Measurements from ENCODE around the gene KIF15. TPM values are rescaled to one million over a fixed set of nuclear protein-coding genes. Genes with fewer than 3 reads are reported as not detected.

The KIF15 gene
- polyA plus RNA-seq, 3 donors, result 0.15 to 0.16 TPM; not detected in 1

DNA sequence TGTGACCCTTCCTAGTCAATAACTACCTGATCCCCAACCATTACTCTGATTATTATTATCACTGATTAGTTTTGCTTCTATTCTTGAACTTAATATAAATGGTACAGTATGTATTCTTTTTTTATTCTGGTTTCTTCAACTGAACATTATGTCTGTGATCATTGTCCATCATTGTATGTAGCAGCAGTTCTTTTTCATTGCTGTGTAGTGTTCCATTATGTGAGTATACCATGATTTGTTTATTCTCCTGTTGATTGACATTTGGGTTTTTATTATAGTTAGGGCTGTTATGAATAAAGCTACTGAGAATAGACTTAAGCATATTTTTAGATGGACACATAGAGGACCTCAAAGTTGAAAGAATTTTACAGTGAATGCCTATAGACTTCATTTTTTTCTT, 2.7 kb downstream of the KIF15 start:
- intact Hi-C loops (cut with micrococcal nuclease), result loop anchor here (5.0 to 10.0 kb wide), 2 partner anchors 327 to 429 kb away; partner anchors contain the start of gene TCAIM (in 1 of the 2)
- H3K36me3 Mint-ChIP-seq, result peaks cover 37 to 49% of the 10 kb centered on the region in 2 donors
- peaks cover 14 to 19% of the 10 kb centered on the region in 2 donors for H3K4me1 ChIP-seq (ENCODE audit: control insufficient read depth in 1 of 2, insufficient read depth in 2 of 2, low read length in 2 of 2)
- H3K9ac ChIP-seq (ENCODE audit: insufficient read depth, low read length, poor library complexity, severe bottlenecking), result no peak overlapping the region
- no peak for TF ChIP-seq CTCF (IDR thresholded peaks at IDR 0.05)
- peaks cover 15% of the 10 kb centered on the region for H3K4me1 Mint-ChIP-seq
- no peaks in the 10 kb centered on the region for H4K20me1 ChIP-seq (ENCODE audit: insufficient read depth, low read length)
- DNase-seq, result no peak
- H3K36me3 ChIP-seq (replicated peaks in 1 of 2; ENCODE audit: control insufficient read depth in 1 of 2, insufficient read depth in 2 of 2, low read length in 2 of 2), result peaks cover 8 to 48% of the 10 kb centered on the region in 2 donors
- peaks cover 30 to 72% (median 50%) of the 10 kb centered on the region in 7 donors for H3K9me3 Mint-ChIP-seq
- no peak overlapping the region for H3K27ac ChIP-seq (ENCODE audit: low read depth in 1 of 2, low read length in 2 of 2)
- no peak overlapping the region for H2AFZ ChIP-seq (ENCODE audit: insufficient read depth, low read depth, low read length, poor library complexity, severe bottlenecking)
- H3K27me3 Mint-ChIP-seq (ENCODE audit: low read depth in 3 of 3), result peaks cover 0 to 1% (median 0%) of the 10 kb centered on the region in 3 donors
- no peak overlapping the region for H3K27ac Mint-ChIP-seq
- no peak overlapping the region for H3K4me3 ChIP-seq (replicated peaks in 1 of 3; ENCODE audit: low read depth in 2 of 3, low read length in 3 of 3)
- H3K4me3 Mint-ChIP-seq, result no peak overlapping the region
- H3K27me3 ChIP-seq (ENCODE audit: control insufficient read depth in 2 of 2, insufficient read depth in 2 of 2, low read length in 2 of 2), result no peaks in the 10 kb centered on the region
- peaks cover 85% of the 10 kb centered on the region for H3K79me2 ChIP-seq (ENCODE audit: insufficient read depth, low read length)
- peaks cover 43 to 45% of the 10 kb centered on the region in 2 donors for H3K9me3 ChIP-seq (replicated peaks in 1 of 2; ENCODE audit: control insufficient read depth in 1 of 2, insufficient read depth in 1 of 2, low read length in 2 of 2)
- no peak overlapping the region for H3K4me2 ChIP-seq (replicated peaks; ENCODE audit: extremely low read depth, low read length, poor library complexity, severe bottlenecking)

DNA sequence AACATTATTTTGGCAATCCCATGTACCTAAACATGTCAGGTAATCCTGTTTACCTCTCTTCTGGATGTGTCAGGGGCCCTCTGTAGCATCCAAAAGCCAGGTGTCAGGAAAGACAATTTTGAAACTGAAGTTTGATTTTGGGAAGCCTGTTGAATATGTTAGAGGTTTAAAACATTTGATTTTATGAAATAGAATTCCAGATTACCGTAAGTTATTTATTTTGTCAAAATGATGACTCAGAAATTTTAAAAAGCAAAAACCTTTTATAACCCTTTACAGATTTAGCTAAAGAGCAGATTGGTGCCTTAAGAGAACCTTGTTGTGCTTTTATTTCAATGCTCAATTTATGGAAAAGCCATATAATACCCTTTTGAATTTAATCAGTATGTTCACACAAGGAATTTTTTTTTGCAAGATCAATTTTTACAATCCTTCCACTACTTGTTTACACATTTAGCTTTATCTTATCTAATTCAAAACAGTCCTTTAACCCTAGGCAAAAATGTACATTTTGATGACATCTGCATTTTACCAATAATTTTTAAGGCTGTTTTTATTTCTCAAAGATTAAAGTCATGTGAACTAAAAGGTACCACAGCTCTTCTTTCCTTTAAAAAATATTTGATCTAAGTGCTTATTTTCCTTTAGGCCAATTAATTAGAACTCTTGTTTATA, 10.0 kb downstream of the KIF15 start:
- no peak overlapping the region for H3K4me3 ChIP-seq (replicated peaks in 1 of 3; ENCODE audit: low read depth in 2 of 3, low read length in 3 of 3)
- H4K20me1 ChIP-seq (ENCODE audit: insufficient read depth, low read length), result no peaks in the 10 kb centered on the region
- no peak overlapping the region for H3K27ac ChIP-seq (ENCODE audit: low read depth in 1 of 2, low read length in 2 of 2)
- peaks cover 78% of the 10 kb centered on the region for H3K79me2 ChIP-seq (ENCODE audit: insufficient read depth, low read length)
- no peak for DNase-seq
- H2AFZ ChIP-seq (ENCODE audit: insufficient read depth, low read depth, low read length, poor library complexity, severe bottlenecking), result no peak overlapping the region
- no peak overlapping the region for H3K27ac Mint-ChIP-seq
- WGBS (ENCODE audit: insufficient coverage), result no CpG with 5 or more reads among the region's 1 CpG
- no peaks in the 10 kb centered on the region for H3K4me1 Mint-ChIP-seq
- no peaks in the 10 kb centered on the region for H3K27me3 Mint-ChIP-seq (ENCODE audit: low read depth in 3 of 3)
- peaks cover 46 to 71% of the 10 kb centered on the region in 2 donors for H3K9me3 ChIP-seq (replicated peaks in 1 of 2; ENCODE audit: control insufficient read depth in 1 of 2, insufficient read depth in 1 of 2, low read length in 2 of 2)
- H3K4me2 ChIP-seq (replicated peaks; ENCODE audit: extremely low read depth, low read length, poor library complexity, severe bottlenecking), result no peak overlapping the region
- peaks cover 20 to 81% (median 59%) of the 10 kb centered on the region in 7 donors for H3K9me3 Mint-ChIP-seq
- no peak overlapping the region for H3K4me3 Mint-ChIP-seq
- no peak for TF ChIP-seq CTCF (IDR thresholded peaks at IDR 0.05)
- H3K4me1 ChIP-seq (ENCODE audit: control insufficient read depth in 1 of 2, insufficient read depth in 2 of 2, low read length in 2 of 2), result no peaks in the 10 kb centered on the region
- peaks cover 44 to 87% of the 10 kb centered on the region in 2 donors for H3K36me3 Mint-ChIP-seq
- H3K27me3 ChIP-seq (ENCODE audit: control insufficient read depth in 2 of 2, insufficient read depth in 2 of 2, low read length in 2 of 2), result no peaks in the 10 kb centered on the region
- H3K9ac ChIP-seq (ENCODE audit: insufficient read depth, low read length, poor library complexity, severe bottlenecking), result no peak overlapping the region
- intact Hi-C loops (cut with micrococcal nuclease), result no loop called here
- H3K36me3 ChIP-seq (replicated peaks in 1 of 2; ENCODE audit: control insufficient read depth in 1 of 2, insufficient read depth in 2 of 2, low read length in 2 of 2), result peaks cover 12 to 94% of the 10 kb centered on the region in 2 donors
